Endometrium (tissue), 2 donors: ENCODE results near the gene SAC3D1.

Experiments used
- FAIRE-seq: peaks from 2 replicates; lab custom pipeline; 2012; peaks lifted over from hg19 to GRCh38; lab: Jason Lieb, UNC
- donor health status: control.
- donor health status: control.

The SAC3D1 gene

DNA sequence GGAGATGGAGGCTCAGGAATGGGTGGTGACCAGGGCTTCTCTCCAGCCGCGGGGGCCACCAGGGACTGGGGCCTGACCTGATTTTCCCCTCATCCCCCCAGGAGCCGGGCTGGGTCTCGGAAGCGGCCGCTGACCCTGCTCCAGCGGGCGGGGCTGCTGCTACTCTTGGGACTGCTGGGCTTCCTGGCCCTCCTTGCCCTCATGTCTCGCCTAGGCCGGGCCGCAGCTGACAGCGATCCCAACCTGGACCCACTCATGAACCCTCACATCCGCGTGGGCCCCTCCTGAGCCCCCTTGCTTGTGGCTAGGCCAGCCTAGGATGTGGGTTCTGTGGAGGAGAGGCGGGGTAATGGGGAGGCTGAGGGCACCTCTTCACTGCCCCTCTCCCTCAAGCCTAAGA is 46.8 kb downstream of the SAC3D1 start:
- no peak for FAIRE-seq

DNA sequence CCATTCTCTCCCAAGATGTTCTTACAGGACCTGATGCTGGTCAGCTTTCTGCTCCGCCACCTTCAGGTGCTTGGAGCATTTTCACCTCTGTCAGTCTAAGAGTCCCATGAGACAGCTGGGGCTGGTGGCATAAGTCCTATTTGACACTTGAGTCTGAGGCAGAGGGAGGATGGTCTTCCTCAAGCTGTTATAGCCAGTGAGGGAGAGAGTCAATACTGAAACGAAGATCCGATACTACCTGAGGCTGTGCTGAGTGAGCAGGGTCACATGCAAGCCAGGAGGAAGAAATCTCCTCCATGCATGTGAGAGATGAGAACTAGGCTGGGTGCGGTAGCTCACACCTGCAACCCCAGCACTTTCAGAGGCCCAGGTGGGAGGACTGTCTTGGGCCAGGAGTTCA is 48.6 kb downstream of the SAC3D1 start:
- FAIRE-seq: no peak

GRCh38 chr11:65090628-65091027 is 49.6 kb downstream of the SAC3D1 start:
- FAIRE-seq: no peak
